ENCODE data around the gene DEUP1. TPM values are rescaled to one million over a fixed set of nuclear protein-coding genes. Genes with fewer than 3 reads are reported as not detected.

The DEUP1 gene
- total and polyA plus RNA-seq, 2 donors (not counting 1 experiment from before 2014, with no cell fraction given) = not detected

- Histone ChIP-seq H3K4me2 (replicated peaks; ENCODE audit: low read depth, low read length, poor library complexity, severe bottlenecking) (no peak overlapping the region), H3K27me3 (replicated peaks in 1 of 4; ENCODE audit: control extremely low read depth in 1 of 4, control insufficient read depth in 3 of 4, insufficient read depth in 4 of 4, low read length in 3 of 4) (no peaks in the 10 kb centered on the region), H3K4me1 (ENCODE audit: control insufficient read depth in 2 of 2, insufficient read depth in 2 of 2, low read length in 2 of 2) (no peaks in the 10 kb centered on the region), H4K20me1 (ENCODE audit: control insufficient read depth, insufficient read depth, low read length, poor library complexity, severe bottlenecking) (no peaks in the 10 kb centered on the region), H2AFZ (ENCODE audit: insufficient read depth, low read depth, low read length, poor library complexity, severe bottlenecking) (no peak overlapping the region), H3K27ac (ENCODE audit: low read length in 2 of 2) (no peak overlapping the region), H3K9me3 (ENCODE audit: control extremely low read depth in 1 of 3, control insufficient read depth in 2 of 3, insufficient read depth in 1 of 3, low read length in 2 of 3) (no peaks in the 10 kb centered on the region), H3K79me2 (ENCODE audit: control insufficient read depth, insufficient read depth, low read length) (no peaks in the 10 kb centered on the region), H3K4me3 (ENCODE audit: control extremely low read depth in 1 of 5, extremely low read depth in 1 of 5, insufficient read depth in 1 of 5, low read depth in 2 of 5, low read length in 4 of 5) (no peak overlapping the region), H3K36me3 (replicated peaks in 1 of 2; ENCODE audit: control extremely low read depth in 1 of 2, control insufficient read depth in 1 of 2, extremely low read depth in 1 of 2, insufficient read depth in 2 of 2, low read length in 1 of 2) (no peaks in the 10 kb centered on the region), H3K9ac (ENCODE audit: low read length) (no peak overlapping the region)
- Mint-ChIP-seq H3K27ac (no peak overlapping the region), H3K4me3 (no peak overlapping the region), H3K9me3 (ENCODE audit: insufficient read depth) (no peaks in the 10 kb centered on the region), H3K27me3 (no peaks in the 10 kb centered on the region), H3K4me1 (no peaks in the 10 kb centered on the region)
- no peak for DNase-seq
- intact Hi-C loops (cut with micrococcal nuclease) = no loop called here
- TF ChIP-seq EZH2 (IDR thresholded peaks at IDR 0.05; ENCODE audit: borderline replicate concordance, insufficient read depth, low read depth, low read length, poor library complexity, severe bottlenecking) = no peak
- TF ChIP-seq, protein P1, sequence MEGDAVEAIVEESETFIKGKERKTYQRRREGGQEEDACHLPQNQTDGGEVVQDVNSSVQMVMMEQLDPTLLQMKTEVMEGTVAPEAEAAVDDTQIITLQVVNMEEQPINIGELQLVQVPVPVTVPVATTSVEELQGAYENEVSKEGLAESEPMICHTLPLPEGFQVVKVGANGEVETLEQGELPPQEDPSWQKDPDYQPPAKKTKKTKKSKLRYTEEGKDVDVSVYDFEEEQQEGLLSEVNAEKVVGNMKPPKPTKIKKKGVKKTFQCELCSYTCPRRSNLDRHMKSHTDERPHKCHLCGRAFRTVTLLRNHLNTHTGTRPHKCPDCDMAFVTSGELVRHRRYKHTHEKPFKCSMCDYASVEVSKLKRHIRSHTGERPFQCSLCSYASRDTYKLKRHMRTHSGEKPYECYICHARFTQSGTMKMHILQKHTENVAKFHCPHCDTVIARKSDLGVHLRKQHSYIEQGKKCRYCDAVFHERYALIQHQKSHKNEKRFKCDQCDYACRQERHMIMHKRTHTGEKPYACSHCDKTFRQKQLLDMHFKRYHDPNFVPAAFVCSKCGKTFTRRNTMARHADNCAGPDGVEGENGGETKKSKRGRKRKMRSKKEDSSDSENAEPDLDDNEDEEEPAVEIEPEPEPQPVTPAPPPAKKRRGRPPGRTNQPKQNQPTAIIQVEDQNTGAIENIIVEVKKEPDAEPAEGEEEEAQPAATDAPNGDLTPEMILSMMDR (IDR thresholded peaks at IDR 0.05) = no peak
- POLR2A ChIA-PET = no interaction called here
- CTCF ChIA-PET = interaction anchor here (0.7 kb wide), 1 partner anchor 13 kb away, joined by 4 read pairs; no protein-coding TSS in a partner anchor
- no peak for ATAC-seq (ENCODE audit: low read depth)
- WGBS (ENCODE audit: insufficient coverage) = no CpG with 5 or more reads among the region's 3 CpGs
These were observed 154.2 kb downstream of the DEUP1 start for GRCh38 chr11:93484716-93485115.

DNA sequence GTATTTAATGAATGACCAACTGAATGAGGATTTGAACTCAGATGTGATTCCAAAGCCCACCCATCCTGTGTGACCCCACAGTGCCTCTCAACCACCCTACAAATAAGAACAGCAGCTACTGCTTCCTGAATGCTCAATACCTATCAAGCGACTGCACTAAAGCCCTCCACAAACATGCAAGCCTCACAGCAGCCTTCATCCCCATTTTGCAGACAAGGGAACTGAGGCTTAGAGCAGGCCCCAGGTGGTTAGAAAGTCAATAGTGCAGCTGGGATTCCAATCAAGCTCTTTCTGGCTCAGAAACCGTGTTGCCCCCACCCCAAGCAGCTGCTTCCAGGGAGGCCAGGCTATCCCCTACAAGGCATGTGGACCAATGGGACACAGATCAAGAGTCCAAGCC, 155.4 kb downstream of the DEUP1 start:
- ATAC-seq (ENCODE audit: low read depth) (no peak), DNase-seq (no peak)
- Histone ChIP-seq H3K79me2 (ENCODE audit: control insufficient read depth, insufficient read depth, low read length) (no peaks in the 10 kb centered on the region), H3K9ac (ENCODE audit: low read length) (no peak overlapping the region), H3K4me3 (ENCODE audit: control extremely low read depth in 1 of 5, extremely low read depth in 1 of 5, insufficient read depth in 1 of 5, low read depth in 2 of 5, low read length in 4 of 5) (no peak overlapping the region), H4K20me1 (ENCODE audit: control insufficient read depth, insufficient read depth, low read length, poor library complexity, severe bottlenecking) (no peaks in the 10 kb centered on the region), H2AFZ (ENCODE audit: insufficient read depth, low read depth, low read length, poor library complexity, severe bottlenecking) (no peak overlapping the region), H3K4me1 (ENCODE audit: control insufficient read depth in 2 of 2, insufficient read depth in 2 of 2, low read length in 2 of 2) (no peaks in the 10 kb centered on the region), H3K27me3 (replicated peaks in 1 of 4; ENCODE audit: control extremely low read depth in 1 of 4, control insufficient read depth in 3 of 4, insufficient read depth in 4 of 4, low read length in 3 of 4) (no peaks in the 10 kb centered on the region), H3K36me3 (replicated peaks in 1 of 2; ENCODE audit: control extremely low read depth in 1 of 2, control insufficient read depth in 1 of 2, extremely low read depth in 1 of 2, insufficient read depth in 2 of 2, low read length in 1 of 2) (no peaks in the 10 kb centered on the region), H3K9me3 (ENCODE audit: control extremely low read depth in 1 of 3, control insufficient read depth in 2 of 3, insufficient read depth in 1 of 3, low read length in 2 of 3) (no peaks in the 10 kb centered on the region), H3K4me2 (replicated peaks; ENCODE audit: low read depth, low read length, poor library complexity, severe bottlenecking) (no peak overlapping the region), H3K27ac (ENCODE audit: low read length in 2 of 2) (no peak overlapping the region)
- H3K9me3 Mint-ChIP-seq (ENCODE audit: insufficient read depth) = no peaks in the 10 kb centered on the region
- POLR2A ChIA-PET = no interaction called here
- no peaks in the 10 kb centered on the region for H3K27me3 Mint-ChIP-seq
- 95% methylated on average over 2 of the region's 2 CpGs for WGBS (ENCODE audit: insufficient coverage)
- no peak overlapping the region for H3K4me3 Mint-ChIP-seq
- no peak for TF ChIP-seq EZH2 (IDR thresholded peaks at IDR 0.05; ENCODE audit: borderline replicate concordance, insufficient read depth, low read depth, low read length, poor library complexity, severe bottlenecking)
- TF ChIP-seq, protein P1 (IDR thresholded peaks at IDR 0.05) = no peak
- CTCF ChIA-PET = no interaction called here
- no peak overlapping the region for H3K27ac Mint-ChIP-seq
- intact Hi-C loops (cut with micrococcal nuclease) = no loop called here
- H3K4me1 Mint-ChIP-seq = no peaks in the 10 kb centered on the region
